Activated naive CD8-positive, alpha-beta T cell treated with anti-CD3 and anti-CD28 coated beads, Interleukin-2, amount 50 U/mL, for 16 hours (primary cell): ENCODE data around the gene SGIP1.
"Not testable (repeated sequence)": the region's sequence is repeated elsewhere in the genome, so short reads cannot be mapped to it uniquely, and the experiment has no call there.

Experiments
- DNase-seq: peaks from one replicate; pipeline ENCODE4 v3.0.0-alpha.2; 2020; ENCODE audit warnings: low read depth, low spot score

SGIP1 gene

GRCh38 chr1:66679140-66679539 is 145.2 kb downstream of the SGIP1 start:
- DNase-seq = no peak

DNA sequence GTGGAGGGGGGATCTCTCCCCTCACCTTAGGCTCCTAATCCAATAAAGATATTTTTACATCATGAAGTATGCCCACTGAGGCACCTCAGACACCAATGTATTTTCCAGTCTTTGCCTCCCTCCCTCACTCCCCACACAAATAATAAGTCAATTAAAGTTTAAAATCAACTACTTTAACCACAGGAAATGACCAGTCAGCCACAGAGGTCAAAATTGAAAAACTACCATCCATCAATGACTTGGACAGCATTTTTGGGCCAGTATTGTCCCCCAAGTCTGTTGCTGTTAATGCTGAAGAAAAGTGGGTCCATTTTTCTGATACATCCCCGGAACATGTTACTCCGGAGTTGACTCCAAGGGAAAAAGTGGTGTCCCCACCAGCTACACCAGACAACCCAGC is 147.7 kb downstream of the SGIP1 start:
- no peak for DNase-seq

- DNase-seq = no peak
Measured at GRCh38 chr1:66682106-66682505, 148.2 kb downstream of the SGIP1 start.

- DNase-seq = no peak
Measured at GRCh38 chr1:66684353-66684752, 150.4 kb downstream of the SGIP1 start.

DNA sequence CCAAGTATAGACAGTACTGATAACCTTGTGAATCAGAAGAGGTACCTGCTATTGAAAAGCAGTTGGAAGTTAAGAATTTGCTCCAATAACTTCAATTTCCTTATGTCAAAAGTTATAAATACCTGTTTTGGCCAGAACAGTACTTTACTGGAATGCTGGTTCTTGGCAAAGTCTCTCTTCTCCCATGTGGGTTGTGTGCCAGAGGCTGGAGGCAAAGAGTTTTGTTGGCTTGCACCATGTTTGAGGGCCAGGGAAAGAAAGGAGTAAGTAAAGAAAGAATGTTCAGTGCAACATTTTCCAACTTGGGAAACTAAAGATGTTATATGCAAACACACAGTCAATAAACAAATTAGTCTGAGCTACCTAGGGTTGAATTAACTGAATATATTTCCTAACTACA is 151.3 kb downstream of the SGIP1 start:
- no peak for DNase-seq

DNA sequence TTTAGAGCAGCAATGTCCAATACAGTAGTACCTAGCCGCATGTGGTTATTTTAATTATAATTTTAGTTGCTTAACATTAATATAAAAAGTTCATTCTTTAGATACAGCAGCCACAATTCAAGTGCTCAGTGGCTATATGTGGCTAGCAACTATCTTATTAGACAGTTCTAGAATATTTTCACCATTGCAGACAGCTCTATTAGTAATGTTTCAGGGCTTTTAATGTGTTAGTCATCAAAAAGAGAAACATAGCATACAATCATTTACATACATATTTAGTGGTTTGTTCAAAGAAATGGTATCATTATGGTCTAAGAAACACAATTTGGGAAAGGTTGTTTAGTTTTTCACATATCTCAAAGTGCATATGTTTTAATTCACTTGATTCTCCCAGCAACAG is 151.7 kb downstream of the SGIP1 start:
- DNase-seq = no peak

DNA sequence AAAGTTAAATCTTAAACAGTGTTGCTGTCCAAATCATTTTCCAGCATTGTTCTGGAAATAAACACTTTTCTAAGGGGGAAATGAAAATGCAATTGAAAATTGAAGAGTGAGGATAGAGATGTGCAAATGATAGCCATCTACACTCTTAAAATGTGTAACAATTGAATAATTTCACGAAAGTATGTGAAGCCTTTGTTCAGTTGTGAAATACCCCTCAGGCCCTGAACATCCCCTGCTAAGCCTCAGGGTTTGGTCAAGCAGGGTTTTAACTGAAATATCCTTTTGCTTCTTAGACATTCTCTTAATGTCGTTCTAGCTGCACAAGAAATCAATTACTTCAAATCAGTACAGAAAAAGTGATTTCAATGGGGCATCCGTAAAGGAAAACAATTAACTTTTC is 152.5 kb downstream of the SGIP1 start:
- no peak for DNase-seq

DNA sequence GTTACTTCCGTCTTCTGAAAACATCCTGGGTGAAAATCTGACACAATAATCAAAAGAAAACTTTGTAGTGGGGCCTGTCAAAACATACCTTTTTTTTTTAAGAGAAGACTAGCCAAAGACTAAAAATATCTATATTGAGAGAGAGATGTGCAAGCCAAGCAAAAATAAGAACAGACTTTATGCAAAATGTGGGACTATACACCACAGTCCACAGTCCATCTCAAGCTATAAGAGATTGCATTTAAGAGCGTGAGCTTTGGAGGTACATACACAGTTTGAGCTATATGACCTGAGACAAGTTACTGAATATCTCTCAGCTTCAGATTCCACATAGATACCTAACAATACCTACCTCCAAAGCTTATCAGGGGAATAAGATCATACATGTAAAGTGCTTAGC is 153.4 kb downstream of the SGIP1 start:
- no peak for DNase-seq

DNA sequence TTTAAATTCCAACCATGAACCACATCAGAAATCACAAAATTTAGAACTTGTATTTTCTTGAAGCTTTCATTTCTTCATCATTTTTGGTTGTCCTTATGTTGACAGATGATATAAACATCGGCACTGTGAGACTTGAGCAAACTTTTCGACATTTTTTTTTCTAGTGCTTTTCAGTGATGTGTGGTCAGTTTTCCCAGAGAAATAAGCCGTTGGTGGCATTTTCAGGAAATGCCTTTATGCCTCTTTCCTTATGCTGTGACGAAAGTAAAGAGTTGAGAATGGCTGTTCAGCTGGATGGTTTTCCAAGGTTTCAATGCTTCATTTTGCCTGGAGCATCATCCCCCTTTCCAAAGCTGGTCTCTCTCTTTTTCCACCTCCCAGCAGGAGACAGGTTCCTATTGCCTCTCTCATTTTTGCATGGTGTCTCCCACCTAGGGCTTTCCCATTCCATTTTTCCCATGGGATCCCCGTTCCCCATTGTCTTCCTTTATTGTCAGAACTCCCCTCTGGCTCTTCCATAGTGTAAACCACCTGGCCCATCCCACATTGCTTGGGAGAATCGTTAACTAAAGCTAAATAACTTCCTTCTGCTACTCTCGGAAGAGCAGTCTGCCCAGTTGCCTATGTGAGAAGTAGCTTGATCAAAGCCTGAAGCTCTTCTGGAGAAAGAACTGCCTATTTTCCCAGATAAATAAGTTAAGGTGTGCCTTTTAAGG is 156.9 kb downstream of the SGIP1 start:
- DNase-seq = no peak

DNA sequence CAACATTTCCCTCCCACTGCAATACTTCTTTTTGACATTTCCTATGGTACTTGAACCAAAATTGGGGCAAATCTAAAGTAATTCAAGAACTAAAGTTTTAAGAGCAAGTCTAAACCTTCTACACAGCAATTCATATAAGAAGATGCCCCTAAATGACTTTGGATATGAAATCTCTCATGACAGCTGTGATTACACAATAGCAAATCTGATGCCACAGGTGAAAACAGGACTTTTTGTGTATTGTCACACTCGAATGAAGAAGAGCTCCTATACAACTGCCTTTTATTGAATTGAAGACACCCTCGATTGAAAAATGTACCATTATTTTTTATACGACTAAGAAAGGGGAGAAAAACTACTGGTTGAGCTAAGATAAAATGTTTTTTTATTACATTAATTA is 158.7 kb downstream of the SGIP1 start:
- DNase-seq = no peak

DNA sequence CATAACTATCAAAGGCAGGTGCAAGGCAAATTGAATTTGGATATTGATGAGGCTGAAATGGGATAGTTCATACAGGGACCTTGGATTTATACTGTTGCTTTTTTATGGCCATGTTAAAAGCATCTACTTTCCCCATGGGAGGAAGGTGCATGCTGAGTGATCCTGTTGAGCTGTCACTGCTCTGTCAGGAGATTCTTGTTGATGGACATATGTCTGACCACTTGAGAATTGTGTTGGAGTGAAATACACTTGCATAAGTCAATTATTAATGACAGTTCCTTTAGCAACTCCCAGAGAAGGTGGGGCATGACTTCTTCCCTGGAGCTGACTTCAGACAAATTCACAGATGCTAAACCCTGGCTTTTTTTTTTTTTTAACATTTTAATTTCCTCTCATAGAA is 159.9 kb downstream of the SGIP1 start:
- DNase-seq = no peak

DNA sequence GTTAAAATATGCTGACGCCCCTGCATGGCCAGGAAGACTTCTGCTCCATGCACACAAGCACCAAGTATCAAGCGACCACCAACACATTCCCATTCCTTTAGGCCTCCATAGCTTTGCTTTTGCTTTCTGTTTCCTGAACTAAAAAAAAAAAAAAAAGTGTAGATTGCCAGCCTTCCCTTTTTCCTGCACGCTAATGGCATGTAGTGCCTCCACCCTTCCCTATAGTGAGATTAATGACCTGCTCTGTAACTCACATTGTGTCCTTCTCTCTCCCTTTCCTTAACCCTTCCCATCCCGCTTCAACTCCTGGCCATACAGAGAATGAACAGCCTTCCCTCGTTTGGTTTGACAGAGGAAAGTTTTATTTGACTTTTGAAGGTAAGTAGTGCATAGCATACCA is 161.2 kb downstream of the SGIP1 start:
- no peak for DNase-seq

DNA sequence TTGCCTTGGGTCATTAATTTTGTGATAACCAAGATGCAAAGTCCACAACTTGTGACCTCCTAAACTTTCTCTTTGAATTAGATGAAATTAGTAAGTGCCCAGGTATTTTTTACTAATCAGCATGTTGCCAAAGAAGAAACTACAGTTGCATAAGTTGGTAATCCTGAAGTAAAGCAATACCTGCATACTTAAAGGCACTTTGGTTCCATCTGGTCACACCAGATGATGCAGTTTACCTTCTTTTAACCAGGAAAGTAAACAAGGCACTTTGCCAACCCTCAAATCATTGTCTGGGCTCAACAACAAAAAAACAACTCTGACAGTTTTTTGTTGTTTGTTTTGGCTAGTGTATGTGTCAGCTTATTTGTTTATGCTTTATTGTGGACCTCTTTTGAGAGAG is 162.8 kb downstream of the SGIP1 start:
- no peak for DNase-seq

GRCh38 chr1:66699213-66699612 is 165.3 kb downstream of the SGIP1 start:
- DNase-seq = no peak

DNA sequence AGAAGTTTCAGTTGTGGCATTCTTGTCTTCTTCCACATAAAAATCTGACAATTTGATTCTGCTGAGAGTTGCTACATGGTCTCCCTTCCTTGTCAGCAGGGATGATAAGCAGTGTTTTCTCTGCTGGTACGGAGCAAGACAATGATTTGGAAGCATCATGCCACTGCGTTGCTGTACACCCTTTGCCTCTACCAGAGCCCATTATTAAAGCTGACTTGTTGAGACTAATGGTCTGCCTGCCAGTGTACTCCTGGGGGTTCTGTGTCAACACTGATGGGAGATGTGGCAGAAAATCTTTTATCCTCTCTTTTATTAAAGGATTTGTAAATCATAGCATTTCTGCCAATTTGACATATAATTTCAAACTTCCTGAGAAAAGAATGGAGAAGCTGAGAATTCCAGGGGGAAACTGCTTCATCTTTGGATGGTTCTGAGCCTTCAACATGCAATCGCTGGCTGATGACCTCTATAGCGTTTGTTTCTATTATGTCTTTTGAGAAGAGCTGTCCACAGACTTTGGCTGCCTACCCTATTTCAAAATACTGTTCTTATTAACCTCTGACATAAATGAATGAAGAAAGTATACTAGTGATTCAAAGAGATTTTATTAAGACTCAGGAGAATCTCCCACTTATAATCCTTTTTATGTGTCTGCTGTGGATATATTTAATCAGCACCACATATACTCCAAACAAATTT is 170.4 kb downstream of the SGIP1 start:
- DNase-seq = no peak

DNA sequence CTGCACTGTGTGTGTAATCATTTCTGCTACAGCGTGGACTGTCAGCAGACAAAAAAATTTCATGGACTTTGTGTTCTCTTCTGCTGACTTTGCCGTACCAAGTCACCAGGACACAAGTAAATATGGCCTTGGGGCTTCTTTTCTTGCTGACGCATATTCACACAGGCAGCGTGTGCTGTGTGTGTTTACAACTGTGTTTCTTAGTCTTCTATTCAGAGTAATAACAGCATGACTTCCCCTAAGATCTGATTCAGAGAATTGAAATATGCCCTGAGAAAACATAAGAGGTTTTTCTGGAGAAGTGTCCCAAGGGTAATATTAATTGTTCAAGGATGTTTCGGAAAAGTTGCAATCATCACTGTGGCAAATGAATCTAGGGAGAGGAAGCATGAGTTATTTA is 171.2 kb downstream of the SGIP1 start:
- no peak for DNase-seq

- DNase-seq = no peak
Measured at GRCh38 chr1:66711420-66711819, 177.5 kb downstream of the SGIP1 start.

DNA sequence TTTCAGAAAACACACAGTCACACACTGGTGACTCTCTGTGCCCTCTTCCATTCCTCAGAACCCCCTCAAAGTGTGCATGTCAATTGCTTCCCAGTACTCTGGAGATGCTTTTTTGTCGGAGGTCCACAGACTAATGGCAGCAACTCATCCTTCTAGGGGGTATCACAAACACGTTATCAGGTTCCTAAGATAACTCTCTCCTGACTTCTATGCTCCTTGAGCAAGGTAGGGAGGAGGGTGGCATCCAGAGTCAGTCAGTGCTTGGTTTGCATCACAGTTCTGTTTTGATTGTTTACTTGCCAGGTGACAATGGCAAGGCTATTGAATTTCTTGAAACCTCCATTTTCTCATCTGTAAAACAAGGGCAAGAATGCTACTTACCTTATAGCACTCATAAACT is 178.9 kb downstream of the SGIP1 start:
- DNase-seq = no peak

DNA sequence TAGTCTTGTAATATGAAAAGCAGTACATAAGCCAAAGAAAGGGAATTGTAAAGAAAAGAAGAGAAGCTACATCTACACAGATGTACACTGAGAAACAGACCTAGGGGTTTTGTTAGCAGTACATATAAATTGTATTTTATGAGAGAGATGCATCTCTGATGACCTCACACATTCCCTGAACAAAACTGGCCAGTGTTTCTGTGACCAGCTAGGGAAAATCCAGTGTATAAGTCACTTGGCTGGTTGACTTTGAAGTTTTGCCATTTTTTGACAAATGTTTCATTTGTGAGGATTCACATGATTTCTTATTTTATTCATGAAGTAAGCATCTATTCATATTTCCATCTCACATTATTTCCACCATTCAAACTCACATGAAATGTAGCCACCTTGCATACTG is 190.0 kb downstream of the SGIP1 start:
- DNase-seq = no peak

DNA sequence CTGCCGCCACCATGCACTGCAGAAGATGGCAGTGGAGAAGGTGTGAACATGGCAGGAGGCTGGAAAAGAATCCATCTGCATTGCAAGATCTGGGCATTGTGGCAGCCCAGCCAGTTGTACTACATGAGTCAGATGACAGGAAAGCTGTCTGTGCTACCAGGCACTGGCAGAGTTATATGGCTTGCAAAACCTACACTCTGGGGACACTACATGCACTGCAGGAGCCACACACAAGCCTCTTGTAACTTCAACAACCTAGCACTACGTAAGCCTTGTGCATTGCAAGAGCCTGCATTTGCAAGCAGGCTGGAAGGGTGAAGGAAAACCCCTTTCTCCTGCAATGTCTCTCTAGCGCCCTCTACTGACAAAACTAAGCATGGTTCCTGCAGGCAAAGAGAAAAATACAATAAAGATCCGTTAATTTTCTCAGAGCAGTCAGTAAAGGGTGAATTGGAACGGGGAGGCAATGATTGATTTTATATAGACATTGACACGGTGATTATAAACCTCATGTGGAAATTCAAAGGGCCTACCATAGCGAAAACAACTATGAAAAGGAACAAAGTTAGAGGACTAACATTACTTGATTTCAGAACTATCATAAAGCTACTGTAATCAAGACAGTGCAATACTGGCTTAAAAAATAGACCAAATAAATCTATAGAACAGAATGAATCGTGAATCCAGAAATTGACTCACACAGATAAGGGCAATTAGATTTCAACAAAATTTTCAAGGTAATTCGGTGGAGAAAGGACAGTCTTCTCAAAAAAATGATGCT is 192.1 kb downstream of the SGIP1 start:
- DNase-seq = no peak

GRCh38 chr1:66728021-66728420 is 194.1 kb downstream of the SGIP1 start:
- DNase-seq = no peak

DNA sequence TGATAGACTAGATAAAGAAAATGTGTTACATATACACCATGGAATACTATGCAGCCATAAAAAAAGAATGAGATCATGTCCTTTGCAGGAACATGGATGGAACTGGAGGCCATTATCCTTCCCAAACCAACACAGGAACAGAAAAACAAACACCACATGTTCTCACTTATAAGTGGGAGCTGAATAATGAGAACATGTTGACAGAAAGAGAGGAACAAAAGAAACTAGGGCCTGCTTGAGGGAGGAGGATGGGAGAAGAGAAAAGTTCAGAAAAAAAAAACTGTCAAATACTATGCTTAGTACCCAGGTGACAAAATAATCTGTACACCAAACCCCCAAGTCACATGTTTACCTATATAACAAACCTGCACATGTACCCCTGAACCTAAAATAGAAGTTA is 194.8 kb downstream of the SGIP1 start:
- DNase-seq = not testable (repeated sequence)

DNA sequence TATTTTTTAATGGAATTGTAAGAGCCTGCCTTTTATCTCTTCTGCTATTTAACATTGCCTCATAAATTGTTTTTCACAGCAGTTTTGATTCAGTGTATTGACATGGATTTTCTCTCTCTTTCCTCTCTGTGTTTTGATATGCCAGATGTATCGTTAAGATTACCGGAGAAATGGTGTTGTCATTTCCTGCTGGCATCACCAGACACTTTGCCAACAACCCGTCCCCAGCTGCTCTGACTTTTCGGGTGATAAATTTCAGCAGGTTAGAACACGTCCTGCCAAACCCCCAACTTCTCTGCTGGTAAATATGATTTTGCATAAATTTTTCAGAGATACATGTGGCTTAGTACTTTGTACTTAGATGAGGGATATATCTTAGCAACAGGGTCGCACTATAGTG is 195.2 kb downstream of the SGIP1 start:
- DNase-seq = no peak
